Stimulated activated CD8-positive, alpha-beta memory T cell treated with anti-CD3 and anti-CD28 coated beads, Interleukin-4, amount 100 ng/mL, for 4 hours (primary cell): ENCODE data around the gene SIPA1L3.
"Not testable (repeated sequence)": the region's sequence is repeated elsewhere in the genome, so short reads cannot be mapped to it uniquely, and the experiment has no call there.

Experiments used
- DNase-seq, 2 donors: peaks; one replicate each; pipeline ENCODE4 v3.0.0-alpha.2; 2020; ENCODE audit warnings: low read depth in 2 of 2, low spot score in 1 of 2

SIPA1L3 gene

GRCh38 chr19:38063928-38064327 lies 156.9 kb downstream of the SIPA1L3 start:
- DNase-seq, result no peak

DNA sequence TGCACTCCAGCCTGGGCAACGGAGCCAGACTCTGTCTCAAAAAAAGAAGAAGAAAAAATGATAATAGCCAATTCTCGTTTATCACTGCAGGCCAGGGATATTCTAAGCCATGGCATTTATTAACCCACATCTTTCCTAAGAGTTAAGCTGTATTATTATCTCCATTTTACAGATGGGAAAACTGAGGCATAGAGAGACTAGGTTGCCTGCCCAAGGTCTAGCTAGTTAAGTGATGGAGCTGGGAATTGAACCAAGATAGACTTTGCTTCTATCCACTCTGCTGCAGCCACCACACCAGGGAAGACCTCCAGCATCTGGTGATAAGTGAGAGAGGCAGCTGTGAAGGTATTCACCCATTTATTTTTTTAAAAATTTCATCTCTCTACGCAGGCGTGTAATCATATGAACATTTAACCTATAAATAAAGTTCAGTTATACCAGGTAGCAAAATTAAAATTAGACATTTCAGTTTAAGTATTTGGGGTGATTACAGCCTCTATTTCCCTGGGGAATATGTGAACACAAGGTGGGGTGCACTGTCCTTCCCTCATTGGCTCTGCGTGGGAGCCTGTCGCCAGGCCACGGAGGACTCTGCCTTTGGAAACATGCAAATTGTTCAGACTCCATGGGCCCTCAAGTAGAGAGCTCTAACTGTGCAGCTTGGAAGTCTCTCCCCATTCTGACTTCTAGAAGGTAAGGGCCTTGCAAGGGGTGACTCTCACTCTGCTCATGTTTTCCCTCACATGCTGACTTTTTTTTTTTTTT lies 157.8 kb downstream of the SIPA1L3 start:
- no peak for DNase-seq

DNA sequence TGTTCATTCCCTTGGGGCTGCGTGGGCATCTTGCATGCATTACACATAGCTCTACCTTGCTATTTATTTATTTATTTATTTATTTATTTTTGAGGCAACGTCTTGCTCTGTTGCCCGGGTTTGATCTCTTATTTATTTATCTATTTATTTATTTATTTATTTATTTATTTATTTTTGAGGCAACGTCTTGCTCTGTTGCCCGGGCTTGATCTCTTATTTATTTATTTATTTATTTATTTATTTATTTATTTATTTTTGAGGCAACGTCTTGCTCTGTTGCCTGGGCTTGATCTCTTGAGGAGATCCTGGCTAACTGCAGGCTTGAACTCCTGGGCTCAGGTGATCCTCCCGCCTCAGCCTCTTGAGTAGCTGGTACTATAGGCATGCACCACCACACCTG lies 158.8 kb downstream of the SIPA1L3 start:
- DNase-seq, result not testable (repeated sequence)

DNA sequence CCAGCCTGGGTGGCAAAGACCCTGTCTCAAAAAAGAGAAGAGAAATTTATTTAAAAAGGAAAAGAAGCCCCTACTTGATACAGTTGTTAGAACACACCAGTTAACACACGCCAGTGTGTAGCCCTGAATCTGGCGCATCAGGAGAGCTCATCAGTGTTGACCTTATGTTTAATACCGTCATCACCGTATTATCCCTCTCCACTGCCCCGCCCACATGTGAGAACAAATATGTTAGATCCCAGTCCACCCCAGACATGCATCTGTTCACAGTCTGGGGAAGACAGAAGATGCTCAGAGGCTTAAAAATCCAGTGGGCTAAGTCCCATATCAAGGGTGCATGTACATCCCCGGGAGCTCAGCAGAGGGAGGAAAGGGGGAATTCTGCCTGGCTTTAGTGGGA lies 161.8 kb downstream of the SIPA1L3 start:
- DNase-seq, result no peak

DNA sequence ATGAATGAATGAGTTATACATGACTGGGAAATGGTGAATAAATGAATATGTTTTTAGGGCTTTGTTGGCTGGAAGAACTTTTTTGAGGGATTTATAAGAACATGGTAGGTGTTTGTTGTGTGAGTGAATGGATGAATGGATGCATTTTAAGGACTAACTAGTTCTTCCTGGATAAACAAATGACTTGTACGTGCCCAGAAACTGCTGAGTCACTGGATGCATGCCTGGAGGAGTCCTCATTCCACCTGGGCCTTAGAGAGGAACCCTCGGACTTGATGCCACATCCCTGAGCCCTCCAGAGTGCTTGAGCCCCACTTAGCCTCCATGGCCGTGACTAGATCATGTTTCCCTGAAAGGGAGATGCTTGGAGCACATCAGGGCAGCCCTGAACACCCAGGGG lies 163.6 kb downstream of the SIPA1L3 start:
- no peak for DNase-seq

DNA sequence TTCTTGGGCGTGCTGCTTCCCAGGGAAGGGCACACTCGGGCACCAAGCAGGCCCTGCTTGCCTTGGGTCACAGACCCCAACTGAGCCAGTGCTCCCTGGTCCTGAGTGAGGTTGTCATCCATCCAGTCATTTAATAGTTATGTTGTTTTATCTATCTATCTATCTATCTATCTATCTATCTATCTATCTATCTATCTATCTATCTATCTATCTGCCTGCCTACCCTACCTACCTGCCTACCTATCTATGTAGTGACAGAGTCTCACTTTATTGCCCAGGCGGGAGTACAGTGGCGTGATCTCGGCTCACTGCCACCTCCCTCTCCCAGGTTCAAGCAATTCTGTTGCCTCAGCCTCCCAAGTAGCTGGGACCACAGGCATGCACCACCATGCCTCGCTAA lies 164.0 kb downstream of the SIPA1L3 start:
- not testable (repeated sequence) for DNase-seq

GRCh38 chr19:38071647-38072046 lies 164.6 kb downstream of the SIPA1L3 start:
- no peak for DNase-seq

DNA sequence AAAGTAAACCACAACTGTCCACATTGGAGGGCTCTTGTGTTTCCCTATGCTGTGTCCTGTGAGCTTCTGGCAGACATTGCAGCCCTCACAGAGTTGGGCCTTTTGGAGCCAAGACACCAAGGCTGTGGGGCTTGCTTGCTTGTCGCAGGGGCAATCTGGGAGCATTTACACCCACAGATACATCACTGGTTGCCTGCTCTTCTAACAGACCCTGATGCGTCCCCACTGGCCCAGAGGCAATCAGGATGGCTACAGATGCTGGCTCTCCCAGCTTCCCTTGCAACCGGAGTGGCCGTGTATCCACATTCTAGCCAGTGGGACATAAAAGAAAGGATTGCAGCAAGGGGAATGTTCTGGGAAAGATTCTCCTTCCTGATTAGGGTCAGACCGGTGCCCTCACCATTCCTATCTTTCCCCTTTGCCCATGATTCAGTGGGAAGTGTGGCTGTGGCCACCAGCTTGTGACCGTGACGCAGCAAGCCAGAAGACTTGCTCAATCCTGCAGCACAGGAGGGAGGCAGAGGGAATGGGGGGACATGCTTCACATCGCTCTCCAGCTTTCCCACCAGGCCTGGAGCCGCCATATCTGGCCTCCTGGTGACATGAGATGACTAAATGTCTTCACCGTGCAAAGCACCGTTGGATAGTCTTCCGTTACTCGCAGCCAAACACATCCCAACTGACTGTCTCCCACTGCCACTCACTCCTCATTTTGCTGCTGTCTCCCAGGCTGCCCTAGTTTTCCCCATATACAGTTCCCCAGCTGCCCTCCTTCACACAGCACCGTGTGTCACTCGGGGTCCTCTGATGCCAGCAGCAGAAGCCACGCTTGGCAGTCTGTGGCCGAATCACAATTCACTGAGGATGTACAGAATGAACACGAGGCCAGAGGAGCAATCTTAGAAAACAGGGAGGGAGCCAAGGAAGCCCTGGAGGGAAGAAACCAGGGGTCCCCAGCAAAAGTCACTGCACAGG lies 166.1 kb downstream of the SIPA1L3 start:
- DNase-seq, result no peak

DNA sequence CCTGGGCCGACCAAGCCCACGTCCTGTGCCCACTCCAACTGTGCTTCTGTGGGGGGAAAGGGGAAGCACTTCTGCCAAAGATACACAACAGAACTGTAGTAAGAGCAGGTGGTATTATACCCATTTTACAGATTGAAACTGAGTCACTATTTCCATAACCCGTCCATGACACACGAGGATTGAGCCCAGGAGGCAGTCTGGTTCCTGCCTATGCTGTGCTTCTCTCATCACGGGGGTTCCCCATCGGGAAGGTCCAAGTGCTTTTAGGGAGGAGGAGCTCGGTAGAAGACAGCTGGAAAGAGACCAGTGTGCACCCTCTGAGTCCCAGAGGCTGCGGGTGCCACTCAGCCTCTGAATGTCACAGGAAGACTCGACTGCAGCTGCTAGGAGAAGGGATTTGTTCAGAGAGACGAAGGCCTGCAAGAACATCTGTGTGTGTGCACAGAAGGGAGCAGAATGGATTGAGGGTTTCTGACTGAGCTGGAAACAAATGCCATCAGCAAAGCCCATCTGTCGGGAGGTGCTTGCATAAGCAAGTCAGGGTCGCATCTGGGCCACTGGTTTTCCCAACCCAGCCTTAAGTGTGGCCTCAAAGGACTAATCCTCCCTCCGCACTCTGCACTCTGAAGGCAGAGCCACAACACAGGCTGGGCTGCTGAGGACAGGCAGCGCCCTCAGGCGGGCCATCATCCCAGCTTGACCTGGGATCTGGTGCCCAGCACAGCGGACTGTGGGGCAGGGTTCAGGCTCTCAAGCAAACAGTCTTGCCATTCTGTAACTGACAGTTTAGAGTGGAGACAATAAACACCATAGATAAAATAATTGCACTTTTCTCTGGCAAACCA lies 167.1 kb downstream of the SIPA1L3 start:
- DNase-seq, result no peak

DNA sequence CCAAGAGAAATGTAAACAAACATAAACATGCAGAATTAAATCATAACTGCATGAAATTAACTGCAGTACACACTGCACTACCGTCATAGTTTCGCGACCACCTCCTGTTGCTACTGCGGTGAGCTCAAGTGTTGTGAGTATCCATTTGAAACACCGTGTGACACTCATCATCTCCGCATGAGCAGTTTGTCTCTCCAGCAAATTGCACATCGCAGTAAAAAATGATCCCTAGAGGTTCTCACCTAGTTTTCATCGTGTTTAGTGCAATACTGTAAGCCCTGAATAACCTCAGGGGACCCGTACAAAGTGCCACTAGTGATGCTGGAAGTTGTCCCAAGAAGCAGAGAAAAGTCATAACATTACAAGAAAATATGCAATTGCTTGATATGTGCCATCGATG lies 169.3 kb downstream of the SIPA1L3 start:
- no peak for DNase-seq

DNA sequence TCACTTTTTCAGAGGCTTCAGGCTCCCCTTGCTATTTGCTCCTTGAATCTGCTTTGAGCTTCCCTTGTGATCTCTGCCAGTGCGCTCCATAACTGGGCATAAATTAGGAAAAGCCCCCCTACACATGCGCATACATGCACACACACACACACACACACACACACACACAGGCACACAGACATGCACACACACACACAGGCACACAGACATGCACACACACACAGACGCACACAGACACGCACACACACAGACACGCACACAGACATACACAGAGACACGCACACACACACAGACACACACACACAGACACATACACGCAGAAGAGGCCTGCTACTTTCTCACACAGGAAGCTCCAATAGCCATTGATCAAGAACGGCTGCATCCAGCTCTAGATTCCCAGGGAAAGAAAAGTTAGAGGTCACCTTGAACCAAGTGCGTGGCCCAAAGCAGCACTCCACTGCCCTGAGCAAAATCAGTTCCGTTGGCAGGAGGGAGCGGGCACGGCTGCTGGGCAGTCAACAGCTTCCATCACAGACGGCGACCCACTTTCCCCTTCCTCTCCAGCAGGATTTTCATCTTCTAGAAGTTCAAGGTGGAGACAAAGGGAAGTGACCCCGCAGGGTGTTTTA lies 171.4 kb downstream of the SIPA1L3 start:
- DNase-seq, result no peak

GRCh38 chr19:38079926-38080380 lies 172.9 kb downstream of the SIPA1L3 start:
- no peak for DNase-seq

GRCh38 chr19:38081547-38082255 lies 174.7 kb downstream of the SIPA1L3 start:
- no peak for DNase-seq

- DNase-seq, result no peak
These were observed 175.5 kb downstream of the SIPA1L3 start for GRCh38 chr19:38082256-38083118.

- DNase-seq, result no peak
These were observed 177.2 kb downstream of the SIPA1L3 start for GRCh38 chr19:38084196-38084595.

- no peak for DNase-seq
These were observed 182.4 kb downstream of the SIPA1L3 start for GRCh38 chr19:38089440-38089839.

GRCh38 chr19:38093154-38093553 lies 186.1 kb downstream of the SIPA1L3 start:
- DNase-seq, result no peak

GRCh38 chr19:38093587-38093986 lies 186.6 kb downstream of the SIPA1L3 start:
- DNase-seq, result no peak
